Trophoblast cell (in vitro differentiated cells and primary cell): Measurements from ENCODE around the gene RBMS1.
A peak's percentile ranks its signal among the peaks of the same experiment; 100 is the strongest.

ENCODE experiments used
- DNase-seq, 2 donors: peaks; one replicate each; pipeline ENCODE4 v3.0.0-alpha.2; 2016
- H2AFZ ChIP-seq: 2 replicates; pipeline ENCODE4 v1.6.1; 2013; ENCODE audit warnings: low read length, moderate library complexity, mild to moderate bottlenecking; ENCODE audit not compliant: insufficient read depth, poor library complexity
- H2AK5ac ChIP-seq: 2 replicates; pipeline ENCODE4 v1.6.1; 2013; ENCODE audit warnings: mild to moderate bottlenecking, low read length
- H2BK120ac ChIP-seq: 2 replicates; pipeline ENCODE4 v1.6.1; 2013; ENCODE audit warnings: low read length, mild to moderate bottlenecking, moderate library complexity; ENCODE audit not compliant: insufficient read depth, poor library complexity
- H2BK12ac ChIP-seq: 2 replicates; pipeline ENCODE4 v1.6.1; 2013; ENCODE audit warnings: mild to moderate bottlenecking, low read length, moderate library complexity
- H2BK5ac ChIP-seq: 2 replicates; pipeline ENCODE4 v1.6.1; 2013; ENCODE audit warnings: low read length, low read depth, moderate library complexity, mild to moderate bottlenecking; ENCODE audit not compliant: poor library complexity
- H3K14ac ChIP-seq: 2 replicates; pipeline ENCODE4 v1.6.1; 2013; ENCODE audit warnings: mild to moderate bottlenecking, low read length
- H3K18ac ChIP-seq: 2 replicates; pipeline ENCODE4 v1.6.1; 2013; ENCODE audit warnings: mild to moderate bottlenecking, low read length
- H3K23ac ChIP-seq: 2 replicates; pipeline ENCODE4 v1.6.1; 2013; ENCODE audit warnings: low read length
- H3K27ac ChIP-seq: 2 replicates; pipeline ENCODE4 v1.5.1; 2013; ENCODE audit warnings: low read depth, mild to moderate bottlenecking, inconsistent platforms, low read length, moderate library complexity
- H3K27me3 ChIP-seq: 2 replicates; pipeline ENCODE4 v1.6.1; 2013; ENCODE audit warnings: inconsistent platforms, mild to moderate bottlenecking, low read length, moderate library complexity; ENCODE audit not compliant: insufficient read depth
- H3K36me3 ChIP-seq, 2 experiments: 1 replicate in 1 of 2; 2 replicates in 1 of 2; pipeline ENCODE4 v1.6.1; 2013; ENCODE audit warnings: low read length in 2 of 2, mild to moderate bottlenecking in 2 of 2, moderate library complexity in 1 of 2; ENCODE audit not compliant: insufficient read depth in 2 of 2, control insufficient read depth in 1 of 2
- H3K4ac ChIP-seq: 2 replicates; pipeline ENCODE4 v1.6.1; 2013; ENCODE audit warnings: low read depth, mild to moderate bottlenecking, low read length, moderate library complexity
- H3K4me1 ChIP-seq, 2 experiments: 1 replicate in 1 of 2; 2 replicates in 1 of 2; pipeline ENCODE4 v1.6.1; 2013; ENCODE audit warnings: low read length in 2 of 2, mild to moderate bottlenecking in 2 of 2, moderate library complexity in 1 of 2; ENCODE audit not compliant: insufficient read depth in 2 of 2, control insufficient read depth in 1 of 2
- H3K4me2 ChIP-seq: 2 replicates; pipeline ENCODE4 v1.6.1; 2013; ENCODE audit warnings: inconsistent platforms, mild to moderate bottlenecking, low read length, moderate library complexity
- H3K4me3 ChIP-seq: 2 replicates; pipeline ENCODE4 v1.5.1; 2013; ENCODE audit warnings: mild to moderate bottlenecking, low read depth, low read length, inconsistent platforms
- H3K79me1 ChIP-seq: one replicate; pipeline ENCODE4 v1.6.1; 2013; ENCODE audit warnings: low read length
- H3K79me2 ChIP-seq: 2 replicates; pipeline ENCODE4 v1.6.1; 2013; ENCODE audit warnings: low read length, mild to moderate bottlenecking; ENCODE audit not compliant: control insufficient read depth, insufficient read depth, poor library complexity
- H3K9ac ChIP-seq: 2 replicates; pipeline ENCODE4 v1.6.1; 2013; ENCODE audit warnings: mild to moderate bottlenecking, low read length
- H3K9me3 ChIP-seq: 2 replicates; pipeline ENCODE4 v1.6.1; 2013; ENCODE audit warnings: low read depth, mild to moderate bottlenecking, control low read depth, inconsistent platforms, low read length; ENCODE audit not compliant: insufficient read depth
- H4K12ac ChIP-seq: 2 replicates; pipeline ENCODE4 v1.6.1; 2013; ENCODE audit warnings: low read depth, mild to moderate bottlenecking, low read length, moderate library complexity
- H4K8ac ChIP-seq: 2 replicates; pipeline ENCODE4 v1.6.1; 2013; ENCODE audit warnings: low read depth, mild to moderate bottlenecking, low read length, moderate library complexity
- H4K91ac ChIP-seq: one replicate; pipeline ENCODE4 v1.6.1; 2013; ENCODE audit warnings: low read depth, mild to moderate bottlenecking, low read length, moderate library complexity
- WGBS: extraction: QIAGEN DNeasy Blood & Tissue Kit; methylation state at CpG from one replicate; pipeline ENCODE4 v1.1.7; 2013; ENCODE audit warnings: missing lambda C conversion rate; ENCODE audit not compliant: insufficient read length, insufficient coverage; ENCODE audit errors: extremely low coverage; 5-methylcytosine and 5-hydroxymethylcytosine counted together

RBMS1 gene

DNA sequence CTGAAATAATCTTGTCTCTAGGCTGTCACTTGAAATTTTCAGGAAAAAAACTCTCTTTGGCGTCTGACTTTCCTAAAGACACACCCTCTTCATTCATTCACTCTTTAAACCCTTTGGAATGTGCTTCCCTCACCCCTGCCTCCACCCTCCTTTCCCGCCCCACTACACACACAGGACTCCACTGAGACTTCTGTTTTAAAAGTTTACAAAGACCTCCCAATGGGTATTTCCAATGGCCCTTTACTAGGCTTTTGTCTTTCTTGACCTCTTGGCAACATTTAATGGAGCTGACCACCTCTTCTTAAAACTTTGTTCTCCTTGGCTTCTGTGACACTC is 96.1 kb downstream of the RBMS1 start:
- Histone ChIP-seq H3K27me3 (no peaks in the 10 kb centered on the region), H2BK12ac (no peak overlapping the region), H3K79me2 (peaks cover 12% of the 10 kb centered on the region), H2BK5ac (peak overlapping the region; percentile 27), H2AFZ (no peak overlapping the region), H3K9ac (no peak overlapping the region), H3K36me3 (peaks cover 0 to 2% of the 10 kb centered on the region in 2 experiments), H3K4me1 (peaks cover 5 to 10% of the 10 kb centered on the region in 2 experiments), H3K4me2 (no peak overlapping the region), H4K8ac (no peak overlapping the region), H3K4me3 (no peak overlapping the region), H3K18ac (no peak overlapping the region), H3K79me1 (peaks cover 2% of the 10 kb centered on the region), H3K9me3 (no peaks in the 10 kb centered on the region), H2BK120ac (no peak overlapping the region), H4K91ac (no peak overlapping the region), H3K4ac (peak overlapping the region; percentile 58), H2AK5ac (no peak overlapping the region), H3K14ac (no peak overlapping the region), H3K27ac (peak overlapping the region; percentile 0), H4K12ac (no peak overlapping the region), H3K23ac (no peak overlapping the region)
- DNase-seq = no peak
- WGBS = no CpG with 5 or more reads among the region's 2 CpGs

- Histone ChIP-seq H3K79me1 (peaks cover 4% of the 10 kb centered on the region), H3K4me1 (peaks cover 16 to 23% of the 10 kb centered on the region in 2 experiments), H2BK12ac (no peak overlapping the region), H3K36me3 (peaks cover 0 to 2% of the 10 kb centered on the region in 2 experiments), H3K9ac (no peak overlapping the region), H3K4me3 (no peak overlapping the region), H2BK120ac (no peak overlapping the region), H3K9me3 (no peaks in the 10 kb centered on the region), H2AFZ (no peak overlapping the region), H2BK5ac (no peak overlapping the region), H3K79me2 (peaks cover 18% of the 10 kb centered on the region), H3K18ac (no peak overlapping the region), H3K27me3 (no peaks in the 10 kb centered on the region), H3K4ac (peak overlapping the region; percentile 64), H3K27ac (no peak overlapping the region), H2AK5ac (no peak overlapping the region), H4K8ac (no peak overlapping the region), H3K23ac (no peak overlapping the region), H3K14ac (no peak overlapping the region), H4K91ac (no peak overlapping the region), H3K4me2 (no peak overlapping the region), H4K12ac (no peak overlapping the region)
- no CpG with 5 or more reads among the region's 1 CpG for WGBS
- DNase-seq = no peak
These were observed 99.5 kb downstream of the RBMS1 start for GRCh38 chr2:160394153-160394552.

GRCh38 chr2:160392201-160392600 is 101.4 kb downstream of the RBMS1 start:
- H3K18ac ChIP-seq = no peak overlapping the region
- no peak for DNase-seq
- no peaks in the 10 kb centered on the region for H3K9me3 ChIP-seq
- no peak overlapping the region for H3K4me3 ChIP-seq
- no peak overlapping the region for H4K12ac ChIP-seq
- no peak overlapping the region for H2BK120ac ChIP-seq
- no peak overlapping the region for H2BK5ac ChIP-seq
- peak overlapping the region; percentile 91 for H3K4ac ChIP-seq
- H3K27me3 ChIP-seq = no peaks in the 10 kb centered on the region
- H4K91ac ChIP-seq = no peak overlapping the region
- H3K4me1 ChIP-seq = peaks cover 19 to 25% of the 10 kb centered on the region in 2 experiments
- H3K79me2 ChIP-seq = peaks cover 23% of the 10 kb centered on the region
- no peak overlapping the region for H3K23ac ChIP-seq
- no peak overlapping the region for H2AFZ ChIP-seq
- H2BK12ac ChIP-seq = no peak overlapping the region
- no peak overlapping the region for H3K14ac ChIP-seq
- H3K36me3 ChIP-seq = peaks cover 0 to 2% of the 10 kb centered on the region in 2 experiments
- H3K27ac ChIP-seq = no peak overlapping the region
- H4K8ac ChIP-seq = no peak overlapping the region
- peaks cover 2% of the 10 kb centered on the region for H3K79me1 ChIP-seq
- WGBS = no CpG with 5 or more reads among the region's 3 CpGs
- H3K9ac ChIP-seq = no peak overlapping the region
- no peak overlapping the region for H2AK5ac ChIP-seq
- no peak overlapping the region for H3K4me2 ChIP-seq

- H3K4ac ChIP-seq = peak overlapping the region; percentile 95
- no peak overlapping the region for H3K14ac ChIP-seq
- H3K4me3 ChIP-seq = no peak overlapping the region
- no peaks in the 10 kb centered on the region for H3K9me3 ChIP-seq
- no peak overlapping the region for H3K4me2 ChIP-seq
- H2AK5ac ChIP-seq = no peak overlapping the region
- no CpG with 5 or more reads among the region's 7 CpGs for WGBS
- peaks cover 19 to 25% of the 10 kb centered on the region in 2 experiments for H3K4me1 ChIP-seq
- H3K27me3 ChIP-seq = no peaks in the 10 kb centered on the region
- no peak overlapping the region for H2AFZ ChIP-seq
- peak overlapping the region; percentile 27 for H2BK5ac ChIP-seq
- no peak for DNase-seq
- no peak overlapping the region for H3K9ac ChIP-seq
- H3K27ac ChIP-seq = no peak overlapping the region
- no peak overlapping the region for H3K23ac ChIP-seq
- no peak overlapping the region for H4K91ac ChIP-seq
- H3K79me2 ChIP-seq = peaks cover 23% of the 10 kb centered on the region
- no peak overlapping the region for H4K12ac ChIP-seq
- peaks cover 2% of the 10 kb centered on the region for H3K79me1 ChIP-seq
- H4K8ac ChIP-seq = no peak overlapping the region
- H2BK120ac ChIP-seq = no peak overlapping the region
- peaks cover 0 to 2% of the 10 kb centered on the region in 2 experiments for H3K36me3 ChIP-seq
- no peak overlapping the region for H2BK12ac ChIP-seq
- H3K18ac ChIP-seq = no peak overlapping the region
These were observed 102.8 kb downstream of the RBMS1 start for GRCh38 chr2:160390544-160391455.
